ENCODE measurements around the gene CERT1. TPM values are rescaled to one million over a fixed set of nuclear protein-coding genes. Genes with fewer than 3 reads are reported as not detected.

CERT1 gene
- total RNA-seq, 1 experiment from 2014 or later: 50.2 TPM

DNA sequence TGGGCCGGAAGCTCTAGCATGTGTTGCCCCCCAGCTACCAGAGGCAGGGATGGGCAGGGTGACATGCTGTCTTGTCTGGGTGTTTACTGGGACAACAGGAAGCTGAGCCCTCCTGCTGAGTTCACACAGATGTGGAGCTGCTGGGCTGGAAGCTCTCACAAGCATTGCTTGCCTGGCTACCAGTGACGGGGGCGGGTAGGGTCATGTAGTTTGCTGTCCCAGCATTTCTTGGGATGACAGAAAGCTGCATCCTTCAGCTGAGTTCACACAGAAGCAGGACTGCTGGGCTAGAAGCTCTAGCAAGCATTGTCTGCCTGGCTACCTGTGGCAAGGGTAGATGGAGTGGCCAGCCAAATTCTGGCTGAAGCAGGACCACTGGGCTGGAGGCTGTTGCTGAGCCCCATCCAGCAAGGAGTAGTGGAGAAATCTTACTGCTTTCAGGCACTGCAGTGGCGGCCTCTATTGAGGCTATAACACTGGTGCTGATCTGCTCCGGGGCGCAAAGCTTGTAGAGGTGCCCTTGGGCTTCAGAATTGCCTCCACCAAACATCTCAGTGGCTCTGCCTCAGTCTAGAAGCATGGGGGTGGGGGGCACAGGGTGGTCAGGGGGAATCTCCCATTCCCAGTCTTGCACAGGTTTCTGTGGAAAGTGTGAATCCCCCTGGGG is 25.4 kb upstream of the CERT1 start:
- no peak overlapping the region for H2BK120ac ChIP-seq (ENCODE audit: low read depth, low read length, poor library complexity, severe bottlenecking)
- H3T11ph ChIP-seq (ENCODE audit: low read length): no peak overlapping the region
- H3K4ac ChIP-seq (ENCODE audit: low read depth, low read length): no peak overlapping the region
- no peak overlapping the region for H3K27ac ChIP-seq (ENCODE audit: insufficient read length, low read depth, low read length)
- Mint-ChIP-seq H3K4me3 (no peak overlapping the region), H3K9me3 (peaks cover 4 to 14% of the 10 kb centered on the region in 2 experiments; a peak in 4 of 5 replicates), H3K27me3 (ENCODE audit: low read depth) (no peaks in the 10 kb centered on the region), H3K27ac (peak overlapping the region in 2 of 3 experiments; percentile 22 to 62; a peak in 3 of 7 replicates), H3K4me1 (peaks cover 14 to 25% of the 10 kb centered on the region in 2 experiments), H3K36me3 (ENCODE audit: insufficient read depth in 1 of 3, low read depth in 3 of 3) (peaks cover 13 to 24% (median 19%) of the 10 kb centered on the region in 3 experiments)
- H3K4me2 ChIP-seq (ENCODE audit: insufficient read depth, insufficient read length, low read length): no peak overlapping the region
- no peak overlapping the region for H2AFZ ChIP-seq (ENCODE audit: low read length)
- no peak overlapping the region for H2AK5ac ChIP-seq (ENCODE audit: insufficient read length, low read length)
- H2BK20ac ChIP-seq (ENCODE audit: low read depth, low read length, poor library complexity, severe bottlenecking): no peak overlapping the region
- H3K27me3 ChIP-seq (ENCODE audit: insufficient read depth, low read length): no peaks in the 10 kb centered on the region
- no peak overlapping the region for H2BK5ac ChIP-seq (ENCODE audit: insufficient read length, low read length)
- H3K9me3 ChIP-seq (ENCODE audit: control insufficient read depth, low read depth, low read length): no peaks in the 10 kb centered on the region
- no peak overlapping the region for H4K8ac ChIP-seq (replicated peaks; ENCODE audit: insufficient read length, low read depth, low read length)
- DNase-seq: peak; percentile 47
- WGBS (ENCODE audit: extremely low coverage, insufficient read length, low lambda C conversion rate): no CpG with 5 or more reads among the region's 6 CpGs
- no peak overlapping the region for H4K91ac ChIP-seq (ENCODE audit: insufficient read length, low read depth, low read length)
- no peak overlapping the region for H2BK12ac ChIP-seq (ENCODE audit: insufficient read length, low read depth, low read length)
- no peak overlapping the region for H3K9ac ChIP-seq (ENCODE audit: extremely low read depth, insufficient read length, low read length)
- no peak overlapping the region for H4K5ac ChIP-seq (ENCODE audit: insufficient read length, low read depth, low read length)
- no peak overlapping the region for H3K23ac ChIP-seq (ENCODE audit: insufficient read length, low read depth, low read length)
- H3K56ac ChIP-seq (ENCODE audit: insufficient read length, low read depth, low read length): no peak overlapping the region
- H2BK15ac ChIP-seq (ENCODE audit: low read depth, low read length): no peak overlapping the region
- no peaks in the 10 kb centered on the region for H3K79me1 ChIP-seq (ENCODE audit: insufficient read depth, low read depth, low read length, poor library complexity, severe bottlenecking)
- no peaks in the 10 kb centered on the region for H3K4me1 ChIP-seq (ENCODE audit: insufficient read depth, low read length)
- no peaks in the 10 kb centered on the region for H4K20me1 ChIP-seq (ENCODE audit: control insufficient read depth, insufficient read depth, insufficient read length)
- TF ChIP-seq, protein P1, sequence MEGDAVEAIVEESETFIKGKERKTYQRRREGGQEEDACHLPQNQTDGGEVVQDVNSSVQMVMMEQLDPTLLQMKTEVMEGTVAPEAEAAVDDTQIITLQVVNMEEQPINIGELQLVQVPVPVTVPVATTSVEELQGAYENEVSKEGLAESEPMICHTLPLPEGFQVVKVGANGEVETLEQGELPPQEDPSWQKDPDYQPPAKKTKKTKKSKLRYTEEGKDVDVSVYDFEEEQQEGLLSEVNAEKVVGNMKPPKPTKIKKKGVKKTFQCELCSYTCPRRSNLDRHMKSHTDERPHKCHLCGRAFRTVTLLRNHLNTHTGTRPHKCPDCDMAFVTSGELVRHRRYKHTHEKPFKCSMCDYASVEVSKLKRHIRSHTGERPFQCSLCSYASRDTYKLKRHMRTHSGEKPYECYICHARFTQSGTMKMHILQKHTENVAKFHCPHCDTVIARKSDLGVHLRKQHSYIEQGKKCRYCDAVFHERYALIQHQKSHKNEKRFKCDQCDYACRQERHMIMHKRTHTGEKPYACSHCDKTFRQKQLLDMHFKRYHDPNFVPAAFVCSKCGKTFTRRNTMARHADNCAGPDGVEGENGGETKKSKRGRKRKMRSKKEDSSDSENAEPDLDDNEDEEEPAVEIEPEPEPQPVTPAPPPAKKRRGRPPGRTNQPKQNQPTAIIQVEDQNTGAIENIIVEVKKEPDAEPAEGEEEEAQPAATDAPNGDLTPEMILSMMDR (conservative IDR thresholded peaks at IDR 0.05): no peak
- H3K14ac ChIP-seq (ENCODE audit: insufficient read depth, low read length): no peak overlapping the region; the same call in 1 of the 2 replicates
- no peak overlapping the region for H3K18ac ChIP-seq (ENCODE audit: insufficient read length, low read depth, low read length)
- no peaks in the 10 kb centered on the region for H3K23me2 ChIP-seq (ENCODE audit: insufficient read length, low read depth, low read length, poor library complexity, severe bottlenecking)
- no peaks in the 10 kb centered on the region for H3K79me2 ChIP-seq (ENCODE audit: insufficient read depth, low read length)

All from H9 (cell line).